Measurements from ENCODE around the gene ELFN1. TPM values are rescaled to one million over a fixed set of nuclear protein-coding genes. Genes with fewer than 3 reads are reported as not detected.

The ELFN1 gene
- total RNA-seq, 1 donor from 2014 or later = 12.3 TPM

DNA sequence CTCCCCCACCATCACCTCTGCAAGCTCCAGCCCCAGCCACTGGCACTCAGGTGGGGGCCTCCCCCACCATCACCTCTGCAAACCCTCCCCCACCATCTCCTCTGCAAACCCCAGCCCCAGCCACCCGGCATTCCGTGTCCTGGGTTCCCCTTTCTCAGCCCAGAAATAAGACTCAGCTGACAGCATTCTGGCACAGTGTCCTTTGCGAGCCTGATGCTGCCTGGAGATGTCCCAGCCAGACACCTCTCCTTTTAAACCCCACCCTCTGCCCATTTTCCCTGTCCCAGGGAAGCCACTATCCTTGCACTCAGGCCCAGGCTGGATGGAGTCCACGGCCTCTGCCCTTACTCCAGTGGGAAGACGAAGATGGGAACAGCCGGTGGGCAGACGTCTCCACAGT lies 49.8 kb downstream of the ELFN1 start:
- Mint-ChIP-seq H3K36me3 (ENCODE audit: insufficient read depth) (peaks cover 9% of the 10 kb centered on the region), H3K4me3 (ENCODE audit: low read depth) (no peak overlapping the region), H3K4me1 (ENCODE audit: low read depth) (peaks cover 4% of the 10 kb centered on the region), H3K27me3 (peaks cover 9% of the 10 kb centered on the region), H3K27ac (no peak overlapping the region), H3K9me3 (ENCODE audit: low read depth) (no peaks in the 10 kb centered on the region)
- no peak for DNase-seq (ENCODE audit: low spot score, unreplicated experiment)
- TF ChIP-seq, protein P1, sequence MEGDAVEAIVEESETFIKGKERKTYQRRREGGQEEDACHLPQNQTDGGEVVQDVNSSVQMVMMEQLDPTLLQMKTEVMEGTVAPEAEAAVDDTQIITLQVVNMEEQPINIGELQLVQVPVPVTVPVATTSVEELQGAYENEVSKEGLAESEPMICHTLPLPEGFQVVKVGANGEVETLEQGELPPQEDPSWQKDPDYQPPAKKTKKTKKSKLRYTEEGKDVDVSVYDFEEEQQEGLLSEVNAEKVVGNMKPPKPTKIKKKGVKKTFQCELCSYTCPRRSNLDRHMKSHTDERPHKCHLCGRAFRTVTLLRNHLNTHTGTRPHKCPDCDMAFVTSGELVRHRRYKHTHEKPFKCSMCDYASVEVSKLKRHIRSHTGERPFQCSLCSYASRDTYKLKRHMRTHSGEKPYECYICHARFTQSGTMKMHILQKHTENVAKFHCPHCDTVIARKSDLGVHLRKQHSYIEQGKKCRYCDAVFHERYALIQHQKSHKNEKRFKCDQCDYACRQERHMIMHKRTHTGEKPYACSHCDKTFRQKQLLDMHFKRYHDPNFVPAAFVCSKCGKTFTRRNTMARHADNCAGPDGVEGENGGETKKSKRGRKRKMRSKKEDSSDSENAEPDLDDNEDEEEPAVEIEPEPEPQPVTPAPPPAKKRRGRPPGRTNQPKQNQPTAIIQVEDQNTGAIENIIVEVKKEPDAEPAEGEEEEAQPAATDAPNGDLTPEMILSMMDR (IDR thresholded peaks at IDR 0.05; ENCODE audit: unreplicated experiment) = no peak

DNA sequence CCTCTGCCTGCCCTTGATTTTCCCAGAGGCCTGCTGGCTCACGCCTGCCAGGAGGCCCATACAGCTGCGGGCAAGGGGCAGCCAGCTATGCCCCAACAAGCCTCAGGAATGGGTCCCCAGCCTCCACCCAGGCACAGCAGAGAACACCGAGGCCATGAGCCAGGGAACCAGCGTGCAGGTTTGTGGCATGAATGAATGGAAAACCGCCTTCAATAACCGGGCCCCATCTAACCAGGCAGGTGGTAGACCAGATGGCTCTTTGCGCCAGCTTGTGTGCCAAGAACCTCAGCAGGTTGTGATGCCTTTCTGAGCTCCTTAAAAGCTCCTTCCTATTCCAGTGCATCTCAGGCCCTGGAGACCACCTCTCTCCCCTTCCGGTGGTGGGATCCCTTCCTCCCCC lies 50.2 kb downstream of the ELFN1 start:
- peaks cover 9% of the 10 kb centered on the region for H3K27me3 Mint-ChIP-seq
- TF ChIP-seq, protein P1 (IDR thresholded peaks at IDR 0.05; ENCODE audit: unreplicated experiment) = no peak
- H3K36me3 Mint-ChIP-seq (ENCODE audit: insufficient read depth) = peaks cover 8% of the 10 kb centered on the region
- H3K9me3 Mint-ChIP-seq (ENCODE audit: low read depth) = no peaks in the 10 kb centered on the region
- DNase-seq (ENCODE audit: low spot score, unreplicated experiment) = no peak
- H3K27ac Mint-ChIP-seq = no peak overlapping the region
- H3K4me1 Mint-ChIP-seq (ENCODE audit: low read depth) = peaks cover 4% of the 10 kb centered on the region
- no peak overlapping the region for H3K4me3 Mint-ChIP-seq (ENCODE audit: low read depth)

DNA sequence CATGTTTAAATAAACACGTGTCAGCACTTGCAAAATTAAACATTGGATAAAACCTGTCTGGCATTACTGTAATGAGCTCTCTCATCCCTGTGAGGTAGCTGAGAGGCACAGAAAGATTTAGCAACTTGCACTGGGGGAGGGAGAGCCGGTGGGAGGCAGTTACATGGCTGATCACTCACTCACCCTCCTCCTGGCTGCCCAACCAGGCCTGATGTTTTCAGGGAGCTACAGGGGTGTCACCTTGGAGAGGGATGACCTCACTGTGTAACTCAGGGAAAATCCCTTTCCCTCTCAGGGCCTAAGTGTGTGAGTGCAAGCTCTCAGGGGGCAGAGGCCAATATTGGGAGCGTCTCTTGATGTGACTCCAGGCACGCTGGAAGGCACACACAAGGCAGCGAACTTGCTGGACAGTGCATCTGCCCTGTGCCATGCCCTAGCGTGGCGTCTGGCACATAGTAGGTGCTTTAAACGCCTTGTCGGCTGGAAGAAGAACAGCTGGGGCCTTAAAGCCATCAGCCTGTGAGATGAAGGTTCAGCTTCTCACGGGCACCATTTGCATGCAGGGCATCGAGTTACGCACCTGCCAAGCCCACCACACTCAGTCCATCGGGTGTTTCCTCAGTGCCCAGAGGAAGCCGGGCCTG lies 51.1 kb downstream of the ELFN1 start:
- no peaks in the 10 kb centered on the region for H3K9me3 Mint-ChIP-seq (ENCODE audit: low read depth)
- H3K27me3 Mint-ChIP-seq = peaks cover 14% of the 10 kb centered on the region
- no peak overlapping the region for H3K4me3 Mint-ChIP-seq (ENCODE audit: low read depth)
- DNase-seq (ENCODE audit: low spot score, unreplicated experiment) = no peak
- no peak overlapping the region for H3K27ac Mint-ChIP-seq
- H3K4me1 Mint-ChIP-seq (ENCODE audit: low read depth) = peaks cover 6% of the 10 kb centered on the region
- H3K36me3 Mint-ChIP-seq (ENCODE audit: insufficient read depth) = peaks cover 5% of the 10 kb centered on the region
- TF ChIP-seq, protein P1 (IDR thresholded peaks at IDR 0.05; ENCODE audit: unreplicated experiment) = no peak

DNA sequence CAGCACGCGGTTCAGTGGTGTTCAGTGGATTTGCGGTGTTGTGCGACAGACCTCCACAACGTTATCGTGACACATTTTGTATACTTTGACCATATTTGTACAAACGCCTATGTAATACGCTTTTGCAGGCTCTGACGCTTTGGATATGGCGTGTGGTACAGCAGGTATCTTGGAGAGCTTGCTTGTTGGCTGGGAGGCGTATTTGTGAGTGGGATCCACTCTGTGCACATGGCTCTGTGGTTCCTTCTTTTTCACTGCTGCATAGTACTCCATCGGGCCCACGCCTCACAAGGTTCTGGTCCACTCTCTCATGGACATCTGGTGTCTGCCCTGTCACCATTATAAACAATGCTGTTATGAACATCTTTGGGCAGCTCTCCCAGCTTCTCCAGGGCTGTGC lies 53.2 kb downstream of the ELFN1 start:
- Mint-ChIP-seq H3K9me3 (ENCODE audit: low read depth) (no peaks in the 10 kb centered on the region), H3K27me3 (peaks cover 5% of the 10 kb centered on the region), H3K4me3 (ENCODE audit: low read depth) (no peak overlapping the region), H3K36me3 (ENCODE audit: insufficient read depth) (peaks cover under 1% of the 10 kb centered on the region), H3K4me1 (ENCODE audit: low read depth) (peaks cover 1% of the 10 kb centered on the region), H3K27ac (no peak overlapping the region)
- DNase-seq (ENCODE audit: low spot score, unreplicated experiment) = no peak
- TF ChIP-seq, protein P1 (IDR thresholded peaks at IDR 0.05; ENCODE audit: unreplicated experiment) = no peak

DNA sequence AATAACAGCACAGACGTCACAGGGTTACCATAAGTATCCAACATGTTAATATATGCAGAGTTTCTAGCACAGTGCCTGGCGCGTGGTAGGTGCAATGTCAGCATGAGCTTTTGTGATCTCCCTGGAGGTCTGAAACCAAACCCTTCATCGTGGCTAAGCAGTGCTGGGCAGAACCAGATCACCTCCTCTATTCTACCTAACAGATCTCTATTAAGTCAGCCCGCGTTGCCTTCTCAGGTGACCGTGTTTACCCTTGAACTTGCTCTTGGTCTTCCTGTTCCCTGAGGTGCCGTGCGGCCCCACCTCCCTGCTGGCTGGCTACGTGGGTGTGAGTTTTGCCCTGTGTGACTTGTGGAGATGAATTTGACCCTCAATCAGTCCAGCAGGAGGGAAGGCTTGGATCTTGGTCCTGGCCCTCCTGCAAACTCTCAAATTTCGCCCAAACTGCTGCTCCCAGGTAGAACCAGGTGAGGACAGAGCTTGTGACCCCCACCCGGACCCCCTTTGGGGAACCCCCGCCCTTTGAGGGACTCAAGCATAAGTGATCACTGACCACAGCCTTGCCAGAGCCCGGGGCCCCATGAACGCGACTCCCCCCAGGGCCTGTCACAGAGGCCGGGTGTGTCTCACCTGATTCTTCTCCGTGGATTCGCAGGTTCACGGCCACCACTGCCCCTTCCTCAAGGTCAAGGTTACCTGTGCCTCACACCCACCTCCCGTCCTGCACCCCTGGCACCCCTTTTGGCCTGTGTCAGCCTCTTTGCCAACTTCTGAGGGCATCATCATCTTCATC lies 54.2 kb downstream of the ELFN1 start:
- Mint-ChIP-seq H3K4me1 (ENCODE audit: low read depth) (peaks cover 1% of the 10 kb centered on the region), H3K9me3 (ENCODE audit: low read depth) (no peaks in the 10 kb centered on the region), H3K36me3 (ENCODE audit: insufficient read depth) (peaks cover 3% of the 10 kb centered on the region), H3K4me3 (ENCODE audit: low read depth) (no peak overlapping the region), H3K27ac (no peak overlapping the region), H3K27me3 (peaks cover 5% of the 10 kb centered on the region)
- no peak for DNase-seq (ENCODE audit: low spot score, unreplicated experiment)
- TF ChIP-seq, protein P1 (IDR thresholded peaks at IDR 0.05; ENCODE audit: unreplicated experiment) = no peak

All from progenitor cell of endocrine pancreas (in vitro differentiated cells).